Endothelial cell of umbilical vein (primary cell): ENCODE results near the gene GPR150.

Experiments
- CTCF ChIP-seq, 2 donors: IDR thresholded peaks; 1 replicate in 1 of 2; 2 replicates in 1 of 2; pipeline ENCODE4 v1.5.1; 2011; ENCODE audit warnings: low read length in 2 of 2, mild to moderate bottlenecking in 2 of 2, moderate library complexity in 2 of 2, control low read depth in 1 of 2, inconsistent platforms in 1 of 2, low read depth in 1 of 2; ENCODE audit not compliant: insufficient read depth in 1 of 2; ENCODE audit errors: extremely low read depth in 1 of 2
- EZH2 ChIP-seq: IDR thresholded peaks from 2 replicates; pipeline ENCODE4 v1.6.1; 2012; ENCODE audit warnings: borderline replicate concordance, low read depth, mild to moderate bottlenecking, moderate library complexity, low read length, inconsistent platforms; ENCODE audit not compliant: severe bottlenecking
- FOS ChIP-seq: IDR thresholded peaks from 2 replicates; pipeline ENCODE4 v1.6.1; 2011; ENCODE audit warnings: mild to moderate bottlenecking, low read length, moderate library complexity, borderline replicate concordance; ENCODE audit not compliant: insufficient read depth
- GATA2 ChIP-seq: IDR thresholded peaks from 2 replicates; pipeline ENCODE4 v1.7.0; 2011; ENCODE audit warnings: low read depth, mild to moderate bottlenecking, moderate library complexity, mixed read lengths, low read length; ENCODE audit not compliant: insufficient read length, insufficient read depth
- MAX ChIP-seq: IDR thresholded peaks from 2 replicates; pipeline ENCODE4 v1.6.1; 2011; ENCODE audit not compliant: insufficient read depth, insufficient read length
- MYC ChIP-seq: IDR thresholded peaks from one replicate; pipeline ENCODE4 v1.6.1; 2011; ENCODE audit warnings: mild to moderate bottlenecking, low read depth, low read length
- POLR2A ChIP-seq: IDR thresholded peaks from 2 replicates; pipeline ENCODE4 v1.6.1; 2012; ENCODE audit warnings: low read depth, mild to moderate bottlenecking, control low read depth, low read length
- POLR2AphosphoS5 ChIP-seq: IDR thresholded peaks from 2 replicates; pipeline ENCODE4 v1.6.1; 2012; ENCODE audit warnings: low read depth, mild to moderate bottlenecking, control low read depth, low read length, moderate library complexity; ENCODE audit not compliant: insufficient read depth

GRCh38 chr5:95634081-95634480, 14.2 kb downstream of the GPR150 start:
- no peak for TF ChIP-seq FOS
- no peak for TF ChIP-seq POLR2AphosphoS5
- TF ChIP-seq EZH2, result no peak
- no peak for TF ChIP-seq MYC
- TF ChIP-seq CTCF (IDR thresholded peaks at IDR 0.05; ENCODE audit: extremely low read depth in 1 of 2, insufficient read depth in 1 of 2, low read depth in 1 of 2, low read length in 2 of 2), result no peak
- TF ChIP-seq MAX, result no peak
- TF ChIP-seq POLR2A, result no peak
- no peak for TF ChIP-seq GATA2
